Parathyroid adenoma (tissue), 2 donors: Measurements from ENCODE around the gene RAI14.
"Not testable (repeated sequence)": the region's sequence is repeated elsewhere in the genome, so short reads cannot be mapped to it uniquely, and the experiment has no call there.

Experiments used
- H2AFZ ChIP-seq: fragments of 300-600 bp; sonication (generic); one replicate; pipeline ENCODE4 v1.7.0; 2017; ENCODE audit warnings: antibody characterized with exemption, mild to moderate bottlenecking
- H3K27ac ChIP-seq: fragments of 300-600 bp; sonication (generic); one replicate; pipeline ENCODE4 v1.7.0; 2017
- H3K27me3 ChIP-seq: fragments of 300-600 bp; sonication (generic); one replicate; pipeline ENCODE4 v1.7.0; 2017; ENCODE audit warnings: low read length; ENCODE audit not compliant: control insufficient read depth, insufficient read depth
- H3K36me3 ChIP-seq: fragments of 300-600 bp; sonication (generic); one replicate; pipeline ENCODE4 v1.7.0; 2017; ENCODE audit warnings: low read length; ENCODE audit not compliant: control insufficient read depth, insufficient read depth
- H3K4me1 ChIP-seq: fragments of 300-600 bp; sonication (generic); one replicate; pipeline ENCODE4 v1.7.0; 2017; ENCODE audit warnings: control low read depth
- H3K4me2 ChIP-seq: fragments of 300-600 bp; sonication (generic); one replicate; pipeline ENCODE4 v1.7.0; 2017; ENCODE audit warnings: low read length
- H3K4me3 ChIP-seq: fragments of 300-600 bp; sonication (generic); one replicate; pipeline ENCODE4 v1.7.0; 2017; ENCODE audit warnings: low read depth, low read length
- H3K79me2 ChIP-seq: fragments of 300-600 bp; sonication (generic); one replicate; pipeline ENCODE4 v1.7.0; 2017; ENCODE audit warnings: control low read depth
- H3K9ac ChIP-seq: fragments of 300-600 bp; sonication (generic); one replicate; pipeline ENCODE4 v1.7.0; 2017; ENCODE audit warnings: mild to moderate bottlenecking
- H3K9me3 ChIP-seq: fragments of 300-600 bp; sonication (generic); one replicate; pipeline ENCODE4 v1.7.0; 2017; ENCODE audit warnings: low read length; ENCODE audit not compliant: control insufficient read depth
- TF ChIP-seq, protein P1 (sequence below): fragments of 300-600 bp; sonication (generic); IDR thresholded peaks from one replicate; pipeline ENCODE4 v1.7.0; 2017; ENCODE audit warnings: antibody characterized with exemption, mild to moderate bottlenecking
- donor health status: primary hyperparathyroidism.

Gene RAI14

DNA sequence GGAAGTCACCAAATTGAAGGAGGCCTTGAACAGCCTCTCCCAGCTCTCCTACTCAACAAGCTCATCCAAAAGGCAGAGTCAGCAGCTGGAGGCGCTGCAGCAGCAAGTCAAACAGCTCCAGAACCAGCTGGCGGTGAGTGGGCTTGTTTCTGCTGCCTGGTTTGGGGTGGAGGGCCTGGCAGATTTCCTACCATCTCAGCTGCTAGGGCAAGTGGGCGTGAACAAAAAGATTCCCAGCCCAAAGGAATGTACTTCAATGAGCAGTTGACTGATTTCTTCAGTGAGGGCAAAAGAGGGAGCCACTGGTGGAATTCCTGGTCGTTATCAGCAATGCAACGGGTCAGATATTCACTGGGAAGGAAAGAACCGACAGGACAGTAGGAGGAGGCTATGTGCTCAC lies 170.2 kb downstream of the RAI14 start:
- no peaks in the 10 kb centered on the region for H3K27me3 ChIP-seq
- no peak overlapping the region for H3K27ac ChIP-seq
- no peak overlapping the region for H2AFZ ChIP-seq
- H3K9me3 ChIP-seq = no peaks in the 10 kb centered on the region
- H3K79me2 ChIP-seq = no peaks in the 10 kb centered on the region
- TF ChIP-seq, protein P1, sequence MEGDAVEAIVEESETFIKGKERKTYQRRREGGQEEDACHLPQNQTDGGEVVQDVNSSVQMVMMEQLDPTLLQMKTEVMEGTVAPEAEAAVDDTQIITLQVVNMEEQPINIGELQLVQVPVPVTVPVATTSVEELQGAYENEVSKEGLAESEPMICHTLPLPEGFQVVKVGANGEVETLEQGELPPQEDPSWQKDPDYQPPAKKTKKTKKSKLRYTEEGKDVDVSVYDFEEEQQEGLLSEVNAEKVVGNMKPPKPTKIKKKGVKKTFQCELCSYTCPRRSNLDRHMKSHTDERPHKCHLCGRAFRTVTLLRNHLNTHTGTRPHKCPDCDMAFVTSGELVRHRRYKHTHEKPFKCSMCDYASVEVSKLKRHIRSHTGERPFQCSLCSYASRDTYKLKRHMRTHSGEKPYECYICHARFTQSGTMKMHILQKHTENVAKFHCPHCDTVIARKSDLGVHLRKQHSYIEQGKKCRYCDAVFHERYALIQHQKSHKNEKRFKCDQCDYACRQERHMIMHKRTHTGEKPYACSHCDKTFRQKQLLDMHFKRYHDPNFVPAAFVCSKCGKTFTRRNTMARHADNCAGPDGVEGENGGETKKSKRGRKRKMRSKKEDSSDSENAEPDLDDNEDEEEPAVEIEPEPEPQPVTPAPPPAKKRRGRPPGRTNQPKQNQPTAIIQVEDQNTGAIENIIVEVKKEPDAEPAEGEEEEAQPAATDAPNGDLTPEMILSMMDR = no peak
- no peak overlapping the region for H3K9ac ChIP-seq
- no peak overlapping the region for H3K4me3 ChIP-seq
- H3K36me3 ChIP-seq = no peaks in the 10 kb centered on the region
- no peak overlapping the region for H3K4me2 ChIP-seq
- H3K4me1 ChIP-seq = no peaks in the 10 kb centered on the region

DNA sequence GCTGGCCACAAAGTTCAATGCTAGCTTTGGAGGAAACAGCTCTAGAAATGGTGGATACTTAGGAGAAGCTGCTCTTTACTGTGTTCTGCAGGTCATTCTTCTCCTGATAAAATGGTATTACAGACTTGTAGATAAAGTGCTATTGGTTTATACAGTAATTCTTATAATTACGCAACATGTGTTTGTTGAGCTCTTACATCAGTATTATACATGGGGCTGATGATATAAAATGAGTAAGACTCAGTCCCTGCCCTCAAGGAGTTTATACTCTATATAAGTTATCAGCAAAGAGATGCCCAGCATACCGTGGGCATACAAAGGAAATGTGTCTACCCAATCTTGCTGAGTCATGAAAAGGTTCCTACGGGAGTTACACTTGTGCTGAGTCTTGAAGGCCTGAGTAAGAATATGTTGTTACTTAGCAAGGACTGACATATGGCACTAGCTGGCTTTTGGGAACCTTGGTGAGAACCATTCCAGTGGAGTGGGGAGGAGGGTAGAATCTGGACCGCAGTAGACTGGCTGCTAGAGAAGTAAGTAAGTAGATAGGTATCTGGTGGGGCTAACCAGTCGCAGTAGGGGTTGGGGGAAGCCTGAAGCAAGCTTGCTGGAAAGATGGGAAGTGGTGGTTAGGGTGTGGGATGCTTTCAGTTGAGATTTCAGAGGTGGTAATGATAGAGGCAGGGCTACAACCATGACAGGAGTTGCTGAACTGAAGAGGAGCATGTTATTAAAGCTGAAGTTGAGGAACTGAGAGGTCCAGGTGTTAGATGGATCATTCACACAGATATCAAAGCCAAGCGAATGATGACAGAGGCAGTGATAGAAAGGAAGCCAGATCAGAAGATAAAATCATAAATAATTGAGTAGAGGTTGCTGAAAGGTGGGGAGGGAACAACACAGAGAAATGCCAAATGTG lies 171.7 kb downstream of the RAI14 start:
- no peaks in the 10 kb centered on the region for H3K9me3 ChIP-seq
- no peak overlapping the region for H3K4me3 ChIP-seq
- no peaks in the 10 kb centered on the region for H3K27me3 ChIP-seq
- H3K36me3 ChIP-seq = no peaks in the 10 kb centered on the region
- H3K27ac ChIP-seq = no peak overlapping the region
- no peak overlapping the region for H2AFZ ChIP-seq
- H3K9ac ChIP-seq = no peak overlapping the region
- no peaks in the 10 kb centered on the region for H3K79me2 ChIP-seq
- H3K4me1 ChIP-seq = no peaks in the 10 kb centered on the region
- TF ChIP-seq, protein P1 = no peak
- H3K4me2 ChIP-seq = no peak overlapping the region

DNA sequence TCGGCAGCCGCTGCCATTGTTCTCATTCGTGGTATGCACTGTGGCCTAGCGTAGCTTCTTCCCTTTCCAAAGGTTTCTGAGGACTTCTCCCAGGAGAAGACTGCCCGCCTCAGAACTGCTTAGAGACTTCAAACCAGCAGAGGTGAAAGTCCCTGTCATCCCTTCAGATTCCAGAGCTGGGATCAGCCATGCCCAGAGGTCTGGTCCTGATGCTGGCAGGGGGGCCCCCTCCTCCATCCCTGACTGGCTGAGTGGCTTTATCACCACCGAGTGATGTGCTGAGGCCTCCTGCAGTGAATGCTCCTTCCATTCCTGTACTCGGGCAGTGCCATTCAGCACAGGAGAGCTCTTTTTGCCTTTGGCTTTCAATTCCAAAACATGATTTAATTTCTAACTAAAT lies 174.7 kb downstream of the RAI14 start:
- not testable (repeated sequence) for H3K27ac ChIP-seq, H2AFZ ChIP-seq, H3K36me3 ChIP-seq, H3K4me3 ChIP-seq, H3K9me3 ChIP-seq, H3K9ac ChIP-seq, H3K4me1 ChIP-seq, H3K79me2 ChIP-seq, H3K4me2 ChIP-seq, H3K27me3 ChIP-seq

DNA sequence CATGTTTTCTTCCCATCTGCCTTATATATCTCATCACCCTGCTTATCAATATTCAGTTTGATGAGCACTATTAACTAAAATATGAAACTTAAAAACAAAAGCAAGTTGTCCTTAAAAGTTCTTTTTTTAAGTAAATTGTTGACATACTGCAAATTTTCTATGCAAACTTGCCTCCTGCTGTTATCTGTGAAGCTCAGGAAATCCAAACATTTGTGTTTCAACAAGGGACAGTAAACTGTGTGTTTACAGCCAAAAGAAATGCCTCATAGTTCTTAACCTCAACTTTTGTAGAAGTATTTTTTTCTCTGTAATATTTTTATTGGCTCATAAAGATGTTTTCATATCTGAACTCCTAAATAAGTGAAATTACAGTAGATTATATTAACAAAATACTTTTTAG lies 175.2 kb downstream of the RAI14 start:
- Histone ChIP-seq H3K9ac (no peak overlapping the region), H2AFZ (peak overlapping the region; percentile 8)

DNA sequence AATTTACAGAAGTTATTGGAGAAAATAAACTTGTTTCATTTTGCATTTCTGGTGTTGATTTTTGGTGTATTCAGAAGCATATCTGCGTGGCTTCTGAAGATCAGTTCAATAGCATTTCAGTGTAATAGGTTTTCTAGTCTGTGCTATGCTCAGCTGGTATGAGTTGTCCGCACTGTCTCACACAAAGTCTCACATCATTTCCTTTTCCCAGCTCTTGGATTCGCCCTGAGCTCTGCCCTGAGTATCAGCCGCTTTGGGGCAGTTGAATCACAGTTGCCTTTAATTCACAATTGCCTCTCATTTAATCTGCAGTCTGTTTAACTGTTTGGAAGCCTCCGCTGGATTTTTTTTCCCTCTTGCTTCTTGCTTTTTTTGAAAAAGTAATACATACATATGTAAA lies 176.4 kb downstream of the RAI14 start:
- Histone ChIP-seq H3K9me3 (no peaks in the 10 kb centered on the region), H3K36me3 (no peaks in the 10 kb centered on the region), H3K79me2 (no peaks in the 10 kb centered on the region), H3K4me3 (no peak overlapping the region), H3K27ac (no peak overlapping the region), H3K4me2 (no peak overlapping the region), H2AFZ (no peak overlapping the region), H3K27me3 (no peaks in the 10 kb centered on the region), H3K9ac (no peak overlapping the region), H3K4me1 (no peaks in the 10 kb centered on the region)
- TF ChIP-seq, protein P1 = no peak

More for the DNA sequence above, 175.2 kb downstream of the RAI14 start:
- Histone ChIP-seq H3K36me3 (no peaks in the 10 kb centered on the region), H3K79me2 (no peaks in the 10 kb centered on the region), H3K4me1 (no peaks in the 10 kb centered on the region), H3K9me3 (no peaks in the 10 kb centered on the region), H3K4me2 (no peak overlapping the region), H3K4me3 (no peak overlapping the region), H3K27me3 (no peaks in the 10 kb centered on the region), H3K27ac (no peak overlapping the region)
- TF ChIP-seq, protein P1 = no peak
